AG04449 (cell line): ENCODE data around the gene ALX4.

Source experiments
- CTCF ChIA-PET: fragments of 350-600 bp; formaldehyde crosslinking; extraction: SDS; loops from one replicate; lab custom pipeline; 2021; ENCODE audit warnings: antibody characterized with exemption; lab: Yijun Ruan, JAX
- POLR2A ChIA-PET: fragments of 400-600, 350-600 bp; formaldehyde crosslinking; extraction: SDS; loops from one replicate; lab custom pipeline; 2020; ENCODE audit warnings: antibody characterized with exemption, inconsistent platforms; lab: Yijun Ruan, JAX
- DNase-seq: peaks from one replicate; pipeline ENCODE4 v3.0.0-alpha.2; 2010; ENCODE audit warnings: low read depth, low spot score
- H3K4me3 ChIP-seq: 2 replicates; pipeline ENCODE4 v1.5.1; 2011; ENCODE audit warnings: low read depth, mild to moderate bottlenecking, control low read depth, low read length
- CTCF ChIP-seq: IDR thresholded peaks from one replicate; pipeline ENCODE4 v1.5.1; 2011; ENCODE audit warnings: mild to moderate bottlenecking, moderate library complexity, low read length, control low read depth, inconsistent platforms; ENCODE audit not compliant: insufficient read depth; ENCODE audit errors: missing control alignments

The ALX4 gene

GRCh38 chr11:44288133-44288526 is 21.8 kb downstream of the ALX4 start:
- no peak for TF ChIP-seq CTCF
- no peak for DNase-seq
- CTCF ChIA-PET, result interaction anchor here (0.6 to 6.3 kb wide), 9 partner anchors 10 to 587 kb away, joined by 3 to 160 read pairs (median 10); partner anchors contain the start of gene EXT2
- POLR2A ChIA-PET, result no interaction called here
- no peak overlapping the region for H3K4me3 ChIP-seq

GRCh38 chr11:44286911-44287310 is 23.0 kb downstream of the ALX4 start:
- CTCF ChIA-PET, result interaction anchor here (0.7 to 6.3 kb wide), 18 partner anchors 10 to 259 kb away, joined by 3 to 160 read pairs (median 12); partner anchors contain the start of gene ALX4
- no peak for TF ChIP-seq CTCF
- H3K4me3 ChIP-seq, result no peak overlapping the region
- DNase-seq, result no peak
- POLR2A ChIA-PET, result no interaction called here

DNA sequence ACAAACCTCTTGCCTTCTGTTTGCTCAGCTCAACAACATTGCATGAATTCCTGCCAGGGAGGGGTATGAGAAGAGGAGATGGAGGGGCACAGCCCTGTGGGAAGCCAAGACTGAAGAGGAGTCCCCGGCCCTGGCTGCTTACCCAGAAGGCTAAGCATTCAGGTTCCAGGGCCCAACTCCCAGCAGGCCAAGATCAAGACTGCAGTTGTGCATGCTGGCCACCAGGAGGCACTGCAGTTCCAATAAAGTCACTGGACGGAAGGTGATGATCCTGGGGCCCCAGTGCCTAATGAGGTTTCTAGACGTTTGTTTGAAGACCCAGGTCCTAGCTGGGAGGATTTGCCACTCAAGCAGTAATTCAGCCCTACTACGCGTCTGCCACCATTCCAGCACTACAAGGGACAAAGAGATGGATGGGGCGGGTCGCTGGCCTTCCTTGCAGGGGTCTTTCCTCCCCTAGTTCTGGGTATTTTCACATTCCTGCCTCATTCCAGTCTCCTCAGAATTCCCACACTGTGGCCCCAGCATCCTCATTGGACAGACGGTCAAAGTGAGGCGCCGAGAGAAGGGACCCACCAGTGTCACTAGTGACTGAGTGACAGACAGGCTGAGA is 23.6 kb downstream of the ALX4 start:
- no peak for DNase-seq
- CTCF ChIA-PET, result interaction anchor here (0.7 to 6.3 kb wide), 42 partner anchors 10 to 259 kb away, joined by 3 to 160 read pairs (median 4); partner anchors contain the start of gene ALX4
- no peak overlapping the region for H3K4me3 ChIP-seq
- POLR2A ChIA-PET, result no interaction called here
- TF ChIP-seq CTCF, result peak; percentile 88

DNA sequence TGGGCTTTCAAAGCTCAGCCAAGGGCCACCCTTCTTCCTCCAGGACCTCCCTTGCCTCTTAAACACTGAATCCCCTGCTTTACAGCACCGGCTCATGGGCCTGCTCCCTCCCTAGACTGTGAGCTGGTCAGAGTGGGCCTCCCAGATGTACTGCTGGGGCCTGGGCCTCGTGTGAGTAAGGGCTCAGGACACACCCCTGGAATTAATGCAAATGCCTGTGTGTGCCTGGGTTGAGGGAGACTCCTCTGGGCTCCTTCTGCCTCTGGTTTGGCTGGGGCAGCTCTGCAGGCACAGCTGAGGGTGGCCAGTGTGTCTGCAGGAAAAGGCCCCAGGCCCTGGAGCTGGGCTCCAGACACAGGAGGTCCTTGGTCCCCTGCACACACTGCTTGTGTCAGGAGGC is 24.2 kb downstream of the ALX4 start:
- ChIA-PET POLR2A (no interaction called here), CTCF (interaction anchor here (0.6 to 6.3 kb wide), 41 partner anchors 11 to 1730 kb away, joined by 3 to 160 read pairs (median 4); partner anchors contain the start of gene ALX4)
- no peak for DNase-seq
- no peak overlapping the region for H3K4me3 ChIP-seq
- no peak for TF ChIP-seq CTCF

- no peak overlapping the region for H3K4me3 ChIP-seq
- no peak for TF ChIP-seq CTCF
Observed at GRCh38 chr11:44282620-44283019, 27.3 kb downstream of the ALX4 start.

DNA sequence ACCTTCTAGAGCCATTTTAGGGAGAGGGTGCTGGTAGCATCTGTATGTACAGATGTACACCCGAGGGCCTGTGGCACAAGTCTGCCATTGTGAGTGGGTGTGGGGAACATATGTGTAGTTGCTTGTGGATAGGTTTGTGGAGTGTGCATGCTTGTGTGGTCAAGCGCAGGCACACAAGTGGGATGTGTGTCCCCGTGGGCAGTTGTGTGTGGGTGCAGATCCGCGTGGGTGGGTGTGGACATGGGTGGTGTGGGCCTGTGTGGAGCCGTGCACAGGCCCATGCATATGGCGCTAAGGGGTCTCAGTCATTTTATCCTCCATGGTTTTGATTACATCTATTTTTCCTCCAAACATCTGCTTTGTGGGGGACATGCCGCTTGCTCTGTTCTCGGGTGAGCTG is 28.8 kb downstream of the ALX4 start:
- no peak for DNase-seq
- CTCF ChIA-PET, result no interaction called here
- no peak for TF ChIP-seq CTCF
- POLR2A ChIA-PET, result no interaction called here
- H3K4me3 ChIP-seq, result no peak overlapping the region

More at GRCh38 chr11:44282620-44283019, 27.3 kb downstream of the ALX4 start:
- CTCF ChIA-PET, result no interaction called here
- POLR2A ChIA-PET, result no interaction called here
- DNase-seq, result no peak
